ENCODE measurements around the gene MAPK12.

DNA sequence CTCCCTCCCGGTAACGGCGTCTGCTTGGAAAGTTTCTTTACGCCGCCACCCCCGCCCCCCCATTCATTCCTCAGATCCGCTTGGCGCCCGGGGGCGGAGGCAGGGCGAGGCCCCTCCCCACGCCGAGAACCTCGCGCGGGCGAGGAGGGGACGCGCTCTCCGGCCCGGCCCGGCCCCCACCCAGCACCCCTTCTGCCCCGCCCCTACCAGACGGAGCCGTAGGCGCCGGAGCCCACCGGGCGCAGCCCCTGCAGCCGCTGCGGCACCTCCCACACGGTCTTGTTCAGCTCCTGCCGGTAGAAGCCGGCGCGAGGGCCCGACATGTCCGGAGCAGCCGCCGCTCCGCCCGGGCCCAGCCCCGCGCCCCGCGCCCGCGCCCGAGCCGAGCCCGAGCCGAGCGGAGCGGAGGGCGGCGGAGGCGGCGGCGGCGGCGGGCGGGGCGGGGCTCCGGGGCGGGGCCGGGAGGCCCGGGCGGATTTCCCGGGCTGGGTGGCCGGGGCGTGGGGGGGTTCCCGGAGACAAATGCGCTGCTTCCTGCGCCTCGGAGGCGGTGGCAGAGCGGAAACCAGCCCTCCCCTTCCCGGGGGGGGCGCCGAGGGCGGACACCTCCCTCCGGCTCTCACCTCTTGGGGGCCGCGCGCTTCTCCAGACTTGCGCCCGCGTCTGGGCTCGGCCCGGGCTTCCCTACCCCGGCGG lies 8.6 kb upstream of the MAPK12 start, which contains the start of gene MAPK11:
- no peak for TF ChIP-seq ZNF785 (CRISPR knock-in tag; IDR thresholded peaks at IDR 0.05)
- TF ChIP-seq ZNF274 (IDR thresholded peaks at IDR 0.05; ENCODE audit: borderline replicate concordance, low read depth, low read length): no peak
- no peak for TF ChIP-seq ETV6 (IDR thresholded peaks at IDR 0.05; ENCODE audit: borderline replicate concordance in 1 of 2, low read depth in 2 of 2, low read length in 1 of 2)
- no peak for TF ChIP-seq ETV6 (CRISPR knock-in tag; IDR thresholded peaks at IDR 0.05; ENCODE audit: borderline replicate concordance)
- TF ChIP-seq, protein P1, sequence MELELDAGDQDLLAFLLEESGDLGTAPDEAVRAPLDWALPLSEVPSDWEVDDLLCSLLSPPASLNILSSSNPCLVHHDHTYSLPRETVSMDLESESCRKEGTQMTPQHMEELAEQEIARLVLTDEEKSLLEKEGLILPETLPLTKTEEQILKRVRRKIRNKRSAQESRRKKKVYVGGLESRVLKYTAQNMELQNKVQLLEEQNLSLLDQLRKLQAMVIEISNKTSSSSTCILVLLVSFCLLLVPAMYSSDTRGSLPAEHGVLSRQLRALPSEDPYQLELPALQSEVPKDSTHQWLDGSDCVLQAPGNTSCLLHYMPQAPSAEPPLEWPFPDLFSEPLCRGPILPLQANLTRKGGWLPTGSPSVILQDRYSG (tag; conservative IDR thresholded peaks at IDR 0.05; ENCODE audit: low read depth): no peak
- no peak for TF ChIP-seq HIVEP1 (CRISPR knock-in tag; IDR thresholded peaks at IDR 0.05)
- no peak for TF ChIP-seq EWSR1 (IDR thresholded peaks at IDR 0.05; ENCODE audit: borderline replicate concordance, low read depth, partially characterized antibody)
- TF ChIP-seq, protein P2, sequence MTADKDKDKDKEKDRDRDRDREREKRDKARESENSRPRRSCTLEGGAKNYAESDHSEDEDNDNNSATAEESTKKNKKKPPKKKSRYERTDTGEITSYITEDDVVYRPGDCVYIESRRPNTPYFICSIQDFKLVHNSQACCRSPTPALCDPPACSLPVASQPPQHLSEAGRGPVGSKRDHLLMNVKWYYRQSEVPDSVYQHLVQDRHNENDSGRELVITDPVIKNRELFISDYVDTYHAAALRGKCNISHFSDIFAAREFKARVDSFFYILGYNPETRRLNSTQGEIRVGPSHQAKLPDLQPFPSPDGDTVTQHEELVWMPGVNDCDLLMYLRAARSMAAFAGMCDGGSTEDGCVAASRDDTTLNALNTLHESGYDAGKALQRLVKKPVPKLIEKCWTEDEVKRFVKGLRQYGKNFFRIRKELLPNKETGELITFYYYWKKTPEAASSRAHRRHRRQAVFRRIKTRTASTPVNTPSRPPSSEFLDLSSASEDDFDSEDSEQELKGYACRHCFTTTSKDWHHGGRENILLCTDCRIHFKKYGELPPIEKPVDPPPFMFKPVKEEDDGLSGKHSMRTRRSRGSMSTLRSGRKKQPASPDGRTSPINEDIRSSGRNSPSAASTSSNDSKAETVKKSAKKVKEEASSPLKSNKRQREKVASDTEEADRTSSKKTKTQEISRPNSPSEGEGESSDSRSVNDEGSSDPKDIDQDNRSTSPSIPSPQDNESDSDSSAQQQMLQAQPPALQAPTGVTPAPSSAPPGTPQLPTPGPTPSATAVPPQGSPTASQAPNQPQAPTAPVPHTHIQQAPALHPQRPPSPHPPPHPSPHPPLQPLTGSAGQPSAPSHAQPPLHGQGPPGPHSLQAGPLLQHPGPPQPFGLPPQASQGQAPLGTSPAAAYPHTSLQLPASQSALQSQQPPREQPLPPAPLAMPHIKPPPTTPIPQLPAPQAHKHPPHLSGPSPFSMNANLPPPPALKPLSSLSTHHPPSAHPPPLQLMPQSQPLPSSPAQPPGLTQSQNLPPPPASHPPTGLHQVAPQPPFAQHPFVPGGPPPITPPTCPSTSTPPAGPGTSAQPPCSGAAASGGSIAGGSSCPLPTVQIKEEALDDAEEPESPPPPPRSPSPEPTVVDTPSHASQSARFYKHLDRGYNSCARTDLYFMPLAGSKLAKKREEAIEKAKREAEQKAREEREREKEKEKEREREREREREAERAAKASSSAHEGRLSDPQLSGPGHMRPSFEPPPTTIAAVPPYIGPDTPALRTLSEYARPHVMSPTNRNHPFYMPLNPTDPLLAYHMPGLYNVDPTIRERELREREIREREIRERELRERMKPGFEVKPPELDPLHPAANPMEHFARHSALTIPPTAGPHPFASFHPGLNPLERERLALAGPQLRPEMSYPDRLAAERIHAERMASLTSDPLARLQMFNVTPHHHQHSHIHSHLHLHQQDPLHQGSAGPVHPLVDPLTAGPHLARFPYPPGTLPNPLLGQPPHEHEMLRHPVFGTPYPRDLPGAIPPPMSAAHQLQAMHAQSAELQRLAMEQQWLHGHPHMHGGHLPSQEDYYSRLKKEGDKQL (CRISPR knock-in tag; IDR thresholded peaks at IDR 0.05; ENCODE audit: borderline replicate concordance): no peak
- TF ChIP-seq, protein P3, sequence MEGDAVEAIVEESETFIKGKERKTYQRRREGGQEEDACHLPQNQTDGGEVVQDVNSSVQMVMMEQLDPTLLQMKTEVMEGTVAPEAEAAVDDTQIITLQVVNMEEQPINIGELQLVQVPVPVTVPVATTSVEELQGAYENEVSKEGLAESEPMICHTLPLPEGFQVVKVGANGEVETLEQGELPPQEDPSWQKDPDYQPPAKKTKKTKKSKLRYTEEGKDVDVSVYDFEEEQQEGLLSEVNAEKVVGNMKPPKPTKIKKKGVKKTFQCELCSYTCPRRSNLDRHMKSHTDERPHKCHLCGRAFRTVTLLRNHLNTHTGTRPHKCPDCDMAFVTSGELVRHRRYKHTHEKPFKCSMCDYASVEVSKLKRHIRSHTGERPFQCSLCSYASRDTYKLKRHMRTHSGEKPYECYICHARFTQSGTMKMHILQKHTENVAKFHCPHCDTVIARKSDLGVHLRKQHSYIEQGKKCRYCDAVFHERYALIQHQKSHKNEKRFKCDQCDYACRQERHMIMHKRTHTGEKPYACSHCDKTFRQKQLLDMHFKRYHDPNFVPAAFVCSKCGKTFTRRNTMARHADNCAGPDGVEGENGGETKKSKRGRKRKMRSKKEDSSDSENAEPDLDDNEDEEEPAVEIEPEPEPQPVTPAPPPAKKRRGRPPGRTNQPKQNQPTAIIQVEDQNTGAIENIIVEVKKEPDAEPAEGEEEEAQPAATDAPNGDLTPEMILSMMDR (IDR thresholded peaks at IDR 0.05 in 2 of 3, conservative IDR thresholded peaks at IDR 0.05 in 1 of 3; ENCODE audit: insufficient read depth in 2 of 3, low read depth in 1 of 3, low read length in 3 of 3): no peak
